Activated CD4-positive, alpha-beta memory T cell treated with anti-CD3 and anti-CD28 coated beads, Interleukin-2, amount 10 ng/mL, durations not matched to agents 7 days and 5 days (primary cell): ENCODE measurements around the gene ADGRV1. TPM values are rescaled to one million over a fixed set of nuclear protein-coding genes. Genes with fewer than 3 reads are reported as not detected.

Experiments used
- CTCF ChIA-PET: fragments of 350-600 bp; sonication (Branson Sonifier 250); formaldehyde crosslinking; loops from one replicate; lab custom pipeline; 2021; ENCODE audit warnings: antibody characterized with exemption, inconsistent platforms; lab: Charles Lee
- POLR2A ChIA-PET: fragments of 350-600 bp; sonication (Branson Sonifier 250); formaldehyde crosslinking; loops from one replicate; lab custom pipeline; 2021; ENCODE audit warnings: antibody characterized with exemption; lab: Charles Lee
- DNase-seq: peaks from one replicate; pipeline ENCODE4 v3.0.0-alpha.2; 2020
- H3K27ac Mint-ChIP-seq: one replicate; pipeline ENCODE4 v1.8.0; 2021; ENCODE audit warnings: mild to moderate bottlenecking, mixed read lengths
- H3K27me3 Mint-ChIP-seq: one replicate; pipeline ENCODE4 v1.8.0; 2021; ENCODE audit warnings: mixed read lengths
- H3K36me3 Mint-ChIP-seq: one replicate; pipeline ENCODE4 v1.8.0; 2021; ENCODE audit warnings: low read depth, mixed read lengths
- H3K4me1 Mint-ChIP-seq: one replicate; pipeline ENCODE4 v1.8.0; 2021; ENCODE audit warnings: mixed read lengths
- H3K4me3 Mint-ChIP-seq: one replicate; pipeline ENCODE4 v1.8.0; 2021; ENCODE audit warnings: mild to moderate bottlenecking, mixed read lengths
- H3K9me3 Mint-ChIP-seq: one replicate; pipeline ENCODE4 v1.8.0; 2021; ENCODE audit warnings: mixed read lengths
- total RNA-seq, 2 experiments: library from RNA; stranded (reverse); gene quantifications; one replicate each; pipeline ENCODE4 v1.2.3, GENCODE V29; 2021

Gene ADGRV1
- total RNA-seq, 2 experiments from 2014 or later = not detected

DNA sequence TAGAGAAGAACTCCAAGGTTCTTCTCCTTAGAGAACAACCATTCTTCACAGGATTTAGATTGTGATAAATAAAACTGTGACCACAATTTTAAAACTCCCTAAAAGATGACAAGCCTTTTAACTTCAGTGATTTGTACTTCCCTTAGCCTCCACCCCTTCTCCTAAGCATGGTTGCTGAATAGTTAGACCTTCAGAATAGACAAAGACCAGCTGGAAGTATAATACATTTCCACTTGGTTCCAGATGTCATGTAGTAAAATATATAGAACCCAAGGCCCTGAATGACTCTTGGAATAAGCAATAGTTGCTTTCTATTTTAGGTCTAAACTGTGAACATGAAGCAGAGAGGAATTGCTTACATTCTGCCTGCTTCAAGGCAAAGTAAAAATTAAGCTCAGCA lies 615.8 kb downstream of the ADGRV1 start:
- CTCF ChIA-PET = no interaction called here
- H3K9me3 Mint-ChIP-seq = no peaks in the 10 kb centered on the region
- peaks cover 2% of the 10 kb centered on the region for H3K27me3 Mint-ChIP-seq
- DNase-seq = no peak
- peaks cover 9% of the 10 kb centered on the region for H3K4me1 Mint-ChIP-seq
- POLR2A ChIA-PET = no interaction called here
- H3K27ac Mint-ChIP-seq = no peak overlapping the region
- no peak overlapping the region for H3K4me3 Mint-ChIP-seq
- no peaks in the 10 kb centered on the region for H3K36me3 Mint-ChIP-seq

DNA sequence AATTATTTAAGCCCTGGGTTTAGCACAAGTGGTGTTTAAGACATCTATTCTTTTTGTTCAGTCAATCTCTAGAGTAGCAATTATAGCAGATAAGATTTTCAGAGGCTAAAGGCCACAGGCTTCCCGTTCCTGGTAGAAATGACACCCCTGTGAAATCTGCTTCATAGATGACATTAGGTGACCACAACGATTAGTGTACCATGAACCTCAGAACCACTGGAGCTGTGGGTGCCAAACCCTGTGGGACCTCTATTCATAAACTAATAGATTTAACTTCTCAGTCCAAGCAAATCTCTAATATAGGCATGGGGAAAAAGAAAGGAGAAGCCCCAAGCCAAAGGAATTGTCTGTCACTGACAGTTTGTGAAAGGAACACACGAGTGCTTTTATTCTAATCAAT lies 617.1 kb downstream of the ADGRV1 start:
- Mint-ChIP-seq H3K36me3 (no peaks in the 10 kb centered on the region), H3K4me1 (no peaks in the 10 kb centered on the region), H3K4me3 (no peak overlapping the region), H3K27ac (no peak overlapping the region), H3K9me3 (no peaks in the 10 kb centered on the region), H3K27me3 (peaks cover 2% of the 10 kb centered on the region)
- ChIA-PET CTCF (no interaction called here), POLR2A (no interaction called here)
- no peak for DNase-seq

DNA sequence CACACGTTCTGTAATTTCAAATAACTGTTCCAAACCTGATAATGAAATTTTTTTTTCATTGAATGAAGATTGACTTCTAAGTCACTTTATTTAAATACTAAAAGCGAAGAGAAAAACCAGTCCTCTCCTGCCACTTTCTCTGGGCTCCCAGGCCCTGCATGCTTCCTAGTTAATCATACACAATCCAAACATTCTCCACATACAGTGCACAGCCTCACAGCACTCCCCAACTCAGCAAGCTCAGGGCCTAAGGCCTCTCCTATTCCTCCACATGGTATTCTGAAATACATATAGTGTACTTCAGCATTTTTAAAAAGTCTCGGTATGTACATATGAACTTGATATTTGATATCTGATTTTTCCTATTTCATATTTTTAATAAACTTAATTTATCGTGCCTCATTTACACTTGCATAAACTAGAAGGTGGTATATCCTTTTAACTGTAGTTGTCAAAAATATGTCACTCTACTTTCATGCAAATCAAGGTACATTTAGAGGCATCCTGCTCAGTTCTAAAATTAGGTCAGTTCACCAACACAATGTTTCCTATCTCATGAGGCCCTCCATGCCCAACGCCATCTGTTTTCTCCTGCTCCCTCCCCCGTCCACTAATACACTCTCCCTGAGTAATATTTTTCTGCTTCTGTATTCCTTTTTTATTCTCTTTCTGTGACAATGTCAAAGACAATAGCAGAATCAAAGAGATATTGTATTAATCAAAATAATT lies 617.9 kb downstream of the ADGRV1 start:
- Mint-ChIP-seq H3K36me3 (no peaks in the 10 kb centered on the region), H3K27ac (no peak overlapping the region), H3K4me1 (no peaks in the 10 kb centered on the region), H3K9me3 (no peaks in the 10 kb centered on the region), H3K4me3 (no peak overlapping the region), H3K27me3 (peaks cover 4% of the 10 kb centered on the region)
- DNase-seq = no peak
- POLR2A ChIA-PET = no interaction called here
- CTCF ChIA-PET = no interaction called here

DNA sequence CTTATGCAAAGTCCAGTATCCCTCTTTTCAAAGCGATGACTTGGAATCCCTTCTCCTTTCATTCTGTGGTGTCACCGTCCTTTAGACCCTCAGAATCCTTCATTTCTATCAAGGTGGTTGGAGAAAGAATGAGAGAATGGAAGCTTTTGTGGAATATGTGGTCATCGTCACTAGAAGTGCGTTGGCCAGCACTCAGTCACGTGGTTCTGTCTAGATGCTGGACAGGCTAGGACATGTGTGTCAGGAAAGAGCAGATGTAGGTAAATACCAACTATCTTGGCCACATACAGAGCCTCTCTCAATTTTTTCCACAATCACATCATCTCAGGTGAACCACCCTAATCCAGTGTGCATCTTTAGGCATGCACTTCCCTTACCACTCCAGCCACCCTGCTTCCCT lies 618.5 kb downstream of the ADGRV1 start:
- POLR2A ChIA-PET = no interaction called here
- no peak for DNase-seq
- no peak overlapping the region for H3K4me3 Mint-ChIP-seq
- no peak overlapping the region for H3K27ac Mint-ChIP-seq
- H3K4me1 Mint-ChIP-seq = no peaks in the 10 kb centered on the region
- CTCF ChIA-PET = no interaction called here
- H3K36me3 Mint-ChIP-seq = no peaks in the 10 kb centered on the region
- H3K27me3 Mint-ChIP-seq = peaks cover 4% of the 10 kb centered on the region
- H3K9me3 Mint-ChIP-seq = no peaks in the 10 kb centered on the region

DNA sequence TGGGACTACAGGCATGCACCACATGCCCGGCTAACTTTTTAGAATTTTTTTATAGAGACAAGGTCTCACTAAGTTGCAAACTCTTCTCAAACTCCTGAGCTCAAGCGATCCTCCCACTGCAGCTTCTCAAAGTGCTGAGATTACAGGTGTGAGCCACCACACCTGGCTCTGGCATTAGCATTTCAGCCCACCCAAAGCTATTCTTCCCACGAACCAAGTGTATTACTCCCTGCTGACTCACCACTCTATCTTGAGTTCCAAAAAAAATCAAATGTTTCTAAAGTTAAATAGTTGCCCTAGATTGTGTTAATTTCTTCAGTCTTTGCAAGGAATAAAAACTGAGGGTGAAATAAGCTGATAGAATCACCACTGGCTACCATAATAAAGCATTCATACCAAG lies 619.0 kb downstream of the ADGRV1 start:
- no peak overlapping the region for H3K27ac Mint-ChIP-seq
- ChIA-PET CTCF (interaction anchor here (1.1 kb wide), 1 partner anchor 242 kb away, joined by 3 read pairs; no protein-coding TSS in a partner anchor), POLR2A (no interaction called here)
- no peak for DNase-seq
- H3K27me3 Mint-ChIP-seq = peaks cover 4% of the 10 kb centered on the region
- no peak overlapping the region for H3K4me3 Mint-ChIP-seq
- no peaks in the 10 kb centered on the region for H3K36me3 Mint-ChIP-seq
- peaks cover under 1% of the 10 kb centered on the region for H3K4me1 Mint-ChIP-seq
- no peaks in the 10 kb centered on the region for H3K9me3 Mint-ChIP-seq

DNA sequence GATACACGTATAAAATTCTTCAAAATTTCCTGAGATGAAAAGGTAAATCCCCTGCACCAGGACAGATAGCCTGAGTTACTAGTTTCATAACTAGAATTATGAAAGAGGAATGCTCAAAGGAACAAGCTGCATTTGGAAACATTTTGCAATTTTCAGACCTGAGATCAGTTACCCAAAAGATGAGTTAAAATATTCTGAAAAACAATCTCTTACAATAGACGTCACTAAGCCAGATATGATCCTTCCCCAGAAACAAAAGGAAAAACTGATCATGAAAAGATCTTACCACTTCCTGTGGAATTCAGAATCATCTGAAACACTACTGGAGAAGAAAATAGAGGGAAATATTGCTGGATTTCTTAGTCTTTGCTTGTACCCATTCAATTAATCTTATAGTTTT lies 619.9 kb downstream of the ADGRV1 start:
- Mint-ChIP-seq H3K4me1 (peaks cover 8% of the 10 kb centered on the region), H3K9me3 (no peaks in the 10 kb centered on the region), H3K27ac (no peak overlapping the region), H3K4me3 (no peak overlapping the region), H3K36me3 (no peaks in the 10 kb centered on the region), H3K27me3 (peaks cover 2% of the 10 kb centered on the region)
- CTCF ChIA-PET = interaction anchor here (1.1 kb wide), 1 partner anchor 241 kb away, joined by 3 read pairs; no protein-coding TSS in a partner anchor
- no peak for DNase-seq
- POLR2A ChIA-PET = no interaction called here

DNA sequence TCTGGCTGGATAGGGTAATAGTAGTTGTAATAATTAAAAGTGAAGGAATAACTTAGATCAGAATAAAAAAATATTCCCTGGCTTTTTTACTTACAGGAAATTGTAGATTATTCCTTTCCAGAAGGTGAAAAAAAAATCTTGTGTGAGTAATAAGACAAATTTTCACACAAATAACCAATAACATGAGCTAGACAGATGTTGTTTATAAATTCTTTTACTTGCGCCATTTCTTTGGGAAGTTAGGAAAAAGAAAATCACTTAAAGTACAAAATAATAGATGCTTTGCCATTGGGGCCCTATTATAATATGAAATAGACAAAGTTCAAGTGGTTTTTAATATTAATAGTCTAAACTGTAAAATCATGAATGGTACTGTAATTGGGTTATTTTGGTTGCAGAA lies 620.4 kb downstream of the ADGRV1 start:
- H3K27me3 Mint-ChIP-seq = peaks cover 2% of the 10 kb centered on the region
- no peak for DNase-seq
- POLR2A ChIA-PET = no interaction called here
- H3K36me3 Mint-ChIP-seq = no peaks in the 10 kb centered on the region
- H3K4me1 Mint-ChIP-seq = peaks cover 14% of the 10 kb centered on the region
- CTCF ChIA-PET = interaction anchor here (1.1 kb wide), 1 partner anchor 240 kb away, joined by 3 read pairs; no protein-coding TSS in a partner anchor
- no peak overlapping the region for H3K27ac Mint-ChIP-seq
- no peak overlapping the region for H3K4me3 Mint-ChIP-seq
- no peaks in the 10 kb centered on the region for H3K9me3 Mint-ChIP-seq

DNA sequence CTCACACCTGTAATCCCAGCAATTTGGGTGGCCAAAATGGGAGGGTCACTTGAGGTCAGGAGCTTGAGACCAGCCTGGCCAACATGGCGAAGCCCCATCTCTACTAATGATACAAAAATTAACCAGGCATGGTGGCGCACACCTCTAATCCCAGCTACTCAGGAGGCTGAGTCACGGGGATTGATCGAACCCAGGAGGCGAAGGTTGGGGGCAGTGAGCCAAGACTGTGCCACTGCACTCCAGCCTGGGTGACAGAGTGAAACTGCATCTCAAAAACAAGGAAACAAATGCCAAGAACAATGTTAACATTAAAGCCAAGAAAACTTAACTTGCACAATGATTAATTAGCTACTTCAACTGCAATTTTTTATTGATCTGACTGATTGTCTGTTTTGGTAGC lies 621.9 kb downstream of the ADGRV1 start:
- Mint-ChIP-seq H3K36me3 (no peaks in the 10 kb centered on the region), H3K27ac (no peak overlapping the region), H3K27me3 (peaks cover 4% of the 10 kb centered on the region), H3K4me3 (no peak overlapping the region), H3K9me3 (no peaks in the 10 kb centered on the region), H3K4me1 (peaks cover 14% of the 10 kb centered on the region)
- ChIA-PET CTCF (interaction anchor here (1.4 kb wide), 1 partner anchor 38 kb away, joined by 4 read pairs; no protein-coding TSS in a partner anchor), POLR2A (no interaction called here)
- DNase-seq = no peak

DNA sequence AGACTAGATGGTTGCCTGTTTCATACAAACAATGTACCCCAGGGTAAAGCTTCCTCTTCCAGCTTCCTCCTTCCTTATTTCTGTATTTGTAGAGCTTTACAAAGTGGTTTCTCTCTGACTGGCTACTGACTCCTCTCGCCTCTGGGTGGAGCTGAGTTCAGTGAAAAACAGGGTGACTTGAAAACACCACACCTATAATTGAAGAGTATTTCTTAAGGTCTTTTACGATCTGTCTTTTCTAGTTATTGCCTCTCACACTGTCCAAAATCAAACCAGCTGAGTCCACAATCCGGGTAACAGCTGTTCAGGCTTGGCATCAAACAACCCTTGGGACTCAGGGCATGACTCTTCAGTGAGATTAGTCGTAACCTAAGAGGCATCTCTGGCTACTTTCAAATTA lies 624.2 kb downstream of the ADGRV1 start:
- Mint-ChIP-seq H3K9me3 (no peaks in the 10 kb centered on the region), H3K27ac (no peak overlapping the region), H3K4me3 (no peak overlapping the region), H3K4me1 (peaks cover 14% of the 10 kb centered on the region), H3K27me3 (peaks cover 19% of the 10 kb centered on the region), H3K36me3 (no peaks in the 10 kb centered on the region)
- POLR2A ChIA-PET = interaction anchor here (1.1 to 2.9 kb wide), 5 partner anchors 20 to 202 kb away, joined by 3 to 21 read pairs (median 5); partner anchors contain the start of gene ARRDC3
- CTCF ChIA-PET = interaction anchor here (0.9 to 1.1 kb wide), 7 partner anchors 11 to 237 kb away, joined by 3 to 4 read pairs (median 3); no protein-coding TSS in a partner anchor
- DNase-seq = no peak

DNA sequence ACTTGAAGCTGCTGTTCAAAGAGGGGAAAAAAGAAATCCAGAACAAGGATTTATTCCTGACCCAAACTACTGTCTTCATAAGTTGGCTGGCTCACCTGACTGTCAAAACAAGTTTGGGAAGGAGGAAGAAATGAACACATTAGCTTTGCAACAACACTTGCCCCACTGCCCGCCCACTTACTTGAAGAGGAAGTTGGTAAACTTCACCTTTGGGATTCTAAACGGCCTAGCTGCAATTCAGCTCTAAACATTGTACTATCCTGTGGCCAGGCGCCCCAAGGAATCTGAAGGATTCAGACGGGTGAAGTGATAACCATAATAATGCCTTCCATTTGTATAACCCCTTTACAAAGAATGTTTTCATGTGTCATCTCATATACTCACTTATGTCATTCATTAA lies 625.1 kb downstream of the ADGRV1 start:
- CTCF ChIA-PET = interaction anchor here (1.1 to 2.6 kb wide), 6 partner anchors 10 to 252 kb away, joined by 3 to 9 read pairs (median 4); no protein-coding TSS in a partner anchor
- peaks cover 14% of the 10 kb centered on the region for H3K4me1 Mint-ChIP-seq
- no peak overlapping the region for H3K27ac Mint-ChIP-seq

DNA sequence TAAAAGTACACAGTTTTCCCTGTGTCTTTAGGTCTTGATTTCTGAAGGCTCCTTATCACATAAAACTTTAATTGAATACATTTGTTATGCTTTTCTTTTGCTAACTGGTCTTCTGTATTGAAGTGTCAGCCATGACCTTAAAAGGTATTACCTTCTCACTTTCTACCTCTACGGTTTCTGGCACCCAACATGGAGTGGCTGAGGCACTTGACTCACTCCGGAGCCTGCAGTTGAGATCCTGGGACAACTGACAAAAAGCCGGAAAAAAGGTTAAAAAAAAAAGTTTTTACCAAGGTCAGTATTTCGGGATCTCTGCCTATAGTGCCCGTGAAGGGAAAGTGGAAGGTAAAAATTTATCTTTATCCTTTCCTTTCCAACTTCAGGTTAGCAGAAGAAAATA lies 627.5 kb downstream of the ADGRV1 start:
- no peak for DNase-seq
- no peaks in the 10 kb centered on the region for H3K9me3 Mint-ChIP-seq
- no peak overlapping the region for H3K4me3 Mint-ChIP-seq
- H3K4me1 Mint-ChIP-seq = peaks cover 17% of the 10 kb centered on the region
- H3K36me3 Mint-ChIP-seq = no peaks in the 10 kb centered on the region
- H3K27me3 Mint-ChIP-seq = peaks cover 22% of the 10 kb centered on the region
- CTCF ChIA-PET = no interaction called here
- H3K27ac Mint-ChIP-seq = no peak overlapping the region
- POLR2A ChIA-PET = no interaction called here

More for the DNA sequence above, 625.1 kb downstream of the ADGRV1 start:
- H3K36me3 Mint-ChIP-seq = no peaks in the 10 kb centered on the region
- no peak overlapping the region for H3K4me3 Mint-ChIP-seq
- POLR2A ChIA-PET = interaction anchor here (0.6 to 2.9 kb wide), 4 partner anchors 21 to 199 kb away, joined by 3 to 21 read pairs (median 4); partner anchors contain the start of gene ARRDC3
- DNase-seq = no peak
- peaks cover 20% of the 10 kb centered on the region for H3K27me3 Mint-ChIP-seq
- no peaks in the 10 kb centered on the region for H3K9me3 Mint-ChIP-seq

DNA sequence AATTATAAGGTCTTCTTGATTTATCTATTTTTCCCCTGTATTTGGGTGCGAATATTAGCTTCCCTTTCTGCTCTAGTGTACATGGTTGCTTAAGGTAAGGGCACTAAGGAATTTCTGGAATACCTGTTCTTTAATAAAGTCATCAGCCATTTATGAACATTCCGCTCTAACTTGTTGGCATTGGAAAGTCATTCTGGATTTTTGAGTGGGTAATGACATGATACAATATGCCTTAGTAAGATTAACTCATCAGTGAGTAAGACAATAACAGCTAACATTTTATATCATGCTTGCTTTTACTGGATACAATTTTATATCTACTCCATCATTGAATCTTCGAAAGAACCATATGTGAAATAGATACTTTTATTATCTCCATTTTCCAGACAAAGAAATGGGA lies 628.4 kb downstream of the ADGRV1 start:
- Mint-ChIP-seq H3K27me3 (peaks cover 20% of the 10 kb centered on the region), H3K9me3 (no peaks in the 10 kb centered on the region), H3K36me3 (no peaks in the 10 kb centered on the region), H3K27ac (no peak overlapping the region), H3K4me3 (no peak overlapping the region), H3K4me1 (peaks cover 17% of the 10 kb centered on the region)
- CTCF ChIA-PET = interaction anchor here (0.9 to 1.0 kb wide), 2 partner anchors 198 to 255 kb away, joined by 3 read pairs; no protein-coding TSS in a partner anchor
- no peak for DNase-seq
- POLR2A ChIA-PET = no interaction called here

DNA sequence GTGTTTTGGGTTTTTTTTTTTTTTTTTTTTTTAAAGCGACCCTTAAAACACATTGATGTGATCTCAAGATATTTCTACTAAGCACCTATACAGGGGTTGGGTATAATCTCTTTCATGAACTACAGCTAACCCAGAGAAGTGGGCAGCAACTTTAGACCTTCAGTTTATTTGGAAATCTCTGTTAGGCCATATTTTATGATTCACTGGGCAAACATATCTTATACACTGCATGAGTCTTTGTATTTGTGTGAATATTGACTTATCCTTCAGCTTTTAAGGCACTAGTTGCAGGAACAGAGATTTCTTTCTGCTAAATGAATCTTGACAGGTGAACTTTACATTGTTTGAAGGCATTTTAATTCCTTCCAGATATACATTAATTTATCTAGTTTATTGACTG lies 630.2 kb downstream of the ADGRV1 start:
- Mint-ChIP-seq H3K27me3 (peaks cover 20% of the 10 kb centered on the region), H3K9me3 (no peaks in the 10 kb centered on the region), H3K36me3 (no peaks in the 10 kb centered on the region), H3K27ac (no peak overlapping the region), H3K4me1 (peaks cover 5% of the 10 kb centered on the region), H3K4me3 (no peak overlapping the region)
- DNase-seq = no peak
- ChIA-PET POLR2A (no interaction called here), CTCF (no interaction called here)
